K562 (cell line): ENCODE results near the gene KNL1. TPM values are rescaled to one million over a fixed set of nuclear protein-coding genes. Genes with fewer than 3 reads are reported as not detected.

ENCODE experiments used
- ATAC-seq: fragments of 200-7000 bp; cut with Tn5 transposase; 3 replicates; pipeline ENCODE4 v1.9.1; 2020; ENCODE audit warnings: moderate library complexity
- BruUV-seq: library from RNA; stranded (reverse); fragments of 400-500 nt; replicated peaks from 2 replicates; lab custom pipeline; 2021; lab: Mats Ljungman, UMichigan
- CTCF ChIA-PET: fragments of 300-600 bp; formaldehyde crosslinking; extraction: SDS; loops from one replicate; lab custom pipeline; 2021; ENCODE audit warnings: low intra/inter-chr PET ratio; lab: Yijun Ruan, JAX
- POLR2A ChIA-PET: fragments of 300-600, 350-650 bp; sonication (Branson Sonifier 250); formaldehyde crosslinking; extraction: SDS; loops from one replicate; lab custom pipeline; 2021; ENCODE audit warnings: antibody characterized with exemption, inconsistent platforms; lab: Yijun Ruan, JAX
- DNase-seq, 4 experiments: peaks; one replicate each; pipeline versions ENCODE4 v3.0.0 to v3.0.0-alpha.2; 2011 to 2018; ENCODE audit warnings: low spot score in 3 of 4, mixed read lengths in 3 of 4; ENCODE audit errors: extremely low read depth in 1 of 4
- FAIRE-seq: peaks from 2 replicates; lab custom pipeline; 2011; peaks lifted over from hg19 to GRCh38; lab: Jason Lieb, UNC
- H2AFZ ChIP-seq: 2 replicates; pipeline ENCODE4 v1.6.0; 2011; ENCODE audit warnings: low read depth, low read length, control low read depth, inconsistent platforms
- H3K27ac ChIP-seq: fragments of 200-600 bp; 3 replicates; pipeline ENCODE4 v1.8.0; 2011; ENCODE audit warnings: low read depth, mild to moderate bottlenecking, control low read depth, inconsistent platforms, low read length, moderate library complexity, mixed read lengths; ENCODE audit errors: extremely low read depth
- H3K27me3 ChIP-seq, 2 experiments: fragments of 300-600 bp in 1 of 2; 2 replicates in 1 of 2; 3 replicates in 1 of 2; pipeline versions ENCODE4 v1.6.0 to v1.8.0; 2011; ENCODE audit warnings: inconsistent platforms in 2 of 2, low read length in 2 of 2, mild to moderate bottlenecking in 1 of 2, mixed read lengths in 1 of 2, moderate library complexity in 1 of 2; ENCODE audit not compliant: control insufficient read depth in 2 of 2, insufficient read depth in 2 of 2
- H3K36me3 ChIP-seq: fragments of 300-600 bp; 3 replicates; pipeline ENCODE4 v1.8.0; 2011; ENCODE audit warnings: mild to moderate bottlenecking, low read length, inconsistent platforms; ENCODE audit not compliant: control insufficient read depth, insufficient read depth
- H3K4me1 ChIP-seq, 2 experiments: fragments of 200-600 bp in 1 of 2; replicated peaks in 1 of 2; 2 replicates in 1 of 2; 3 replicates in 1 of 2; pipeline versions ENCODE4 v1.5.1 to v1.8.0; 2011; ENCODE audit warnings: inconsistent platforms in 2 of 2, low read length in 2 of 2, mild to moderate bottlenecking in 1 of 2, mixed read lengths in 1 of 2, moderate library complexity in 1 of 2; ENCODE audit not compliant: control insufficient read depth in 2 of 2, insufficient read depth in 2 of 2
- H3K4me2 ChIP-seq: 2 replicates; pipeline ENCODE4 v1.6.1; 2011; ENCODE audit warnings: low read length, control low read depth, inconsistent platforms, mixed read lengths; ENCODE audit not compliant: insufficient read depth
- H3K4me3 ChIP-seq: fragments of 200-600 bp; sonication (generic), shearing (Covaris generic); 2 replicates; pipeline ENCODE4 v1.5.1; 2016; ENCODE audit warnings: control low read depth, inconsistent platforms
- H3K79me2 ChIP-seq: fragments of 200-600 bp; 3 replicates; pipeline ENCODE4 v1.8.0; 2011; ENCODE audit warnings: low read length, inconsistent platforms; ENCODE audit not compliant: control insufficient read depth, insufficient read depth
- H3K9ac ChIP-seq, 2 experiments: 2 replicates each; pipeline versions ENCODE4 v1.6.0 to v1.6.1; 2011; ENCODE audit warnings: low read depth in 2 of 2, low read length in 2 of 2, control low read depth in 1 of 2, inconsistent platforms in 1 of 2, mild to moderate bottlenecking in 1 of 2, mixed read lengths in 1 of 2; ENCODE audit not compliant: insufficient read depth in 1 of 2
- H3K9me1 ChIP-seq: one replicate; pipeline ENCODE4 v1.6.0; 2011; ENCODE audit warnings: inconsistent platforms, mild to moderate bottlenecking, low read length, moderate library complexity; ENCODE audit not compliant: control insufficient read depth, insufficient read depth
- H3K9me3 ChIP-seq: replicated peaks from 2 replicates; pipeline ENCODE4 v1.5.1; 2011; ENCODE audit warnings: low read depth, low read length, inconsistent platforms; ENCODE audit not compliant: control insufficient read depth, insufficient read depth
- H4K20me1 ChIP-seq: replicated peaks from 2 replicates; pipeline ENCODE4 v1.6.1; 2011; ENCODE audit warnings: low read length, inconsistent platforms, mixed read lengths; ENCODE audit not compliant: control insufficient read depth, insufficient read depth
- ARID1B ChIP-seq: fragments of 450-650 bp; IDR thresholded peaks from 2 replicates; pipeline ENCODE4 v1.6.1; 2016; ENCODE audit warnings: antibody characterized with exemption, mild to moderate bottlenecking, inconsistent platforms
- BDP1 ChIP-seq: IDR thresholded peaks from 3 replicates; pipeline ENCODE4 v1.6.1; 2011; ENCODE audit not compliant: insufficient read length, insufficient read depth
- CAMTA2 ChIP-seq: fragments of 250-450 bp; sonication (Bioruptor Pico); conservative IDR thresholded peaks from 2 replicates; pipeline ENCODE4 v1.5.1; 2022
- CBFA2T2 ChIP-seq: fragments of 450-650 bp; conservative IDR thresholded peaks from 2 replicates; pipeline ENCODE4 v1.6.1; 2017; ENCODE audit warnings: mild to moderate bottlenecking
- CBFA2T3 ChIP-seq: fragments of 450-650 bp; IDR thresholded peaks from 2 replicates; pipeline ENCODE4 v1.6.1; 2017
- CBX5 ChIP-seq: IDR thresholded peaks from 2 replicates; pipeline ENCODE4 v1.6.1; 2014; ENCODE audit warnings: low read depth, borderline replicate concordance
- CSDE1 ChIP-seq, 2 experiments: fragments of 450-650 bp; IDR thresholded peaks; 2 replicates each; pipeline ENCODE4 v1.6.1; 2016; ENCODE audit warnings: mild to moderate bottlenecking in 1 of 2
- DNMT1 ChIP-seq: fragments of 450-650 bp; IDR thresholded peaks from 2 replicates; pipeline ENCODE4 v1.6.1; 2016; ENCODE audit warnings: antibody characterized with exemption, mild to moderate bottlenecking
- ELF2 ChIP-seq: fragments of 250-450 bp; sonication (Bioruptor Pico); IDR thresholded peaks from 2 replicates; pipeline ENCODE4 v1.5.0; 2021; ENCODE audit warnings: mild to moderate bottlenecking
- ETV5 ChIP-seq: sonication (generic); formaldehyde crosslinking; IDR thresholded peaks from 2 replicates; pipeline ENCODE4 v1.4.0; 2020; ENCODE audit warnings: low read depth, mild to moderate bottlenecking, missing genetic modification reagents
- KLF6 ChIP-seq: fragments of 250-450 bp; sonication (Bioruptor Pico); IDR thresholded peaks from 2 replicates; pipeline ENCODE4 v1.4.0; 2020; ENCODE audit warnings: mild to moderate bottlenecking, moderate library complexity, borderline replicate concordance
- MYBL2 ChIP-seq, 2 experiments: fragments of 450-650 bp in 1 of 2; sonication (generic) in 1 of 2; formaldehyde crosslinking in 1 of 2; IDR thresholded peaks; 2 replicates each; pipeline versions ENCODE4 v1.6.1 to v1.8.1; 2017 to 2022; ENCODE audit warnings: borderline replicate concordance in 1 of 2, inconsistent platforms in 1 of 2, low read depth in 1 of 2, mild to moderate bottlenecking in 1 of 2, missing genetic modification reagents in 1 of 2, moderate library complexity in 1 of 2
- NFE2 ChIP-seq: IDR thresholded peaks from 2 replicates; pipeline ENCODE4 v1.6.1; 2014; ENCODE audit warnings: antibody characterized with exemption, low read depth
- RHOXF2B ChIP-seq: fragments of 250-450 bp; sonication (Bioruptor Pico); conservative IDR thresholded peaks from 2 replicates; pipeline ENCODE4 v1.5.1; 2021
- SNRNP70 ChIP-seq: fragments of 200-400 bp; formaldehyde crosslinking; optimal IDR thresholded peaks from 2 replicates; pipeline ENCODE3; 2017; ENCODE audit warnings: low read depth, low read length
- SPI1 ChIP-seq: IDR thresholded peaks from 2 replicates; pipeline ENCODE4 v1.6.1; 2011; ENCODE audit warnings: low read depth, low read length, control low read depth, borderline replicate concordance
- TARDBP ChIP-seq: fragments of 450-650 bp; IDR thresholded peaks from 2 replicates; pipeline ENCODE4 v1.6.1; 2016
- TRIM24 ChIP-seq, 2 experiments: fragments of 450-650 bp; IDR thresholded peaks; 2 replicates each; pipeline ENCODE4 v1.6.1; 2016
- ZNF253 ChIP-seq: fragments of 250-450 bp; sonication (Bioruptor Pico); conservative IDR thresholded peaks from 2 replicates; pipeline ENCODE4 v1.6.1; 2021; ENCODE audit warnings: mild to moderate bottlenecking
- ZNF3 ChIP-seq: fragments of 250-450 bp; sonication (Bioruptor Pico); IDR thresholded peaks from 2 replicates; pipeline ENCODE4 v1.5.0; 2021; ENCODE audit warnings: mild to moderate bottlenecking, moderate library complexity
- ZNF311 ChIP-seq: fragments of 250-450 bp; sonication (Bioruptor Pico); IDR thresholded peaks from 2 replicates; pipeline ENCODE4 v1.4.0; 2020; ENCODE audit warnings: mild to moderate bottlenecking, moderate library complexity
- ZNF76 ChIP-seq: fragments of 250-450 bp; sonication (Bioruptor Pico); IDR thresholded peaks from 2 replicates; pipeline ENCODE4 v1.4.0; 2020; ENCODE audit warnings: mild to moderate bottlenecking, moderate library complexity, borderline replicate concordance
- WGBS: fragments of 100-300 bp; shearing (Covaris generic); methylation state at CpG from one replicate; pipeline ENCODE4 v1.1.6; 2016; ENCODE audit warnings: low coverage, mixed read lengths; ENCODE audit not compliant: insufficient coverage; ENCODE audit errors: missing lambda C conversion rate; 5-methylcytosine and 5-hydroxymethylcytosine counted together
- in situ Hi-C: fragments of 300-500 bp; cut with MboI; formaldehyde crosslinking; loops from 4 replicates; pipeline ENCODE4 v1.15.0; 2018; ENCODE audit warnings: inconsistent platforms, mixed read lengths
- intact Hi-C: fragments of 100-400 bp; cut with micrococcal nuclease; formaldehyde crosslinking; loops from 2 replicates; pipeline ENCODE4 v1.14.2; 2022
- polyA plus RNA-seq, 8 experiments: library from polyadenylated mRNA; depleted of rRNA in 4 of 8; stranded (reverse) in 5 of 8; unstranded in 3 of 8; fragments of >200 nt; fragmentation: Nextera tagmentation in 2 of 8; fragmentation: Illumina TruSeq in 1 of 8; extraction: Ambion mirVana in 2 of 8; extraction: Trizol in 1 of 8; gene quantifications; 2 replicates each; pipeline versions ENCODE4 v1.2.1 to v1.2.3, GENCODE V29; 2011 to 2014; ENCODE audit warnings: inconsistent platforms in 1 of 8, missing spikeins in 1 of 8
- total RNA-seq, 7 experiments: library from RNA; depleted of rRNA in 6 of 7; stranded (reverse); fragments of >200 nt in 6 of 7; fragmentation: Illumina TruSeq in 2 of 7; extraction: Trizol in 2 of 7; gene quantifications; 2 replicates each; pipeline versions ENCODE4 v1.2.1 to v1.2.3, GENCODE V29; 2011 to 2021; ENCODE audit warnings: low replicate concordance in 1 of 7
- TF ChIP-seq, protein P1 (sequence below), 2 experiments: fragments of 450-650 bp; conservative IDR thresholded peaks; 2 replicates each; pipeline ENCODE4 v1.6.1; 2017; ENCODE audit warnings: mild to moderate bottlenecking in 2 of 2, moderate library complexity in 2 of 2
- TF ChIP-seq, protein P2 (sequence below): fragments of 250-450 bp; sonication (Bioruptor Pico); IDR thresholded peaks from 2 replicates; pipeline ENCODE4 v1.4.0; 2020; ENCODE audit warnings: borderline replicate concordance

The KNL1 gene
- total and polyA plus RNA-seq, 9 of the 15 experiments (the other 6 are each of a cell fraction or from before 2014, with no cell fraction given) = 14.5 to 65.4 (median 34.6) TPM

DNA sequence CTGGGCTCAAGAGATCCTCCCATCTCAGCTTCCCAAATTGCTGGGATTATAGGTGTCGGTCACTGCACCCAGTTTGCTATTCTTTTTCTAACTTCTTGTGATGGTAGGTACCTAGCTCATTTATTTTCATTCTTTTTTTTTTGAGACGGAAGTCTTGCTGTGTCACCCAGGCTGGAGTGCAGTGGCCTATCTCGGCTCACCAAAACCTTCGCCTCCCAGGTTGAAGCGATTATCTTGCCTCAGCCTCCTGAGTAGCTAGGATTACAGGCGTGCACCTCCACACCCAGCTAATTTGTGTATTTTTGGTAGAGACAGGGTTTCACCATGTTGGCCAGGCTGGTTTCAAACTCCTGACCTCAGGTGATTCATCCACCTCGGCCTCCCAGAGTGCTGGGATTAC lies 70.9 kb downstream of the KNL1 start:
- Histone ChIP-seq H3K4me3 (no peak overlapping the region), H3K9ac (no peak overlapping the region), H4K20me1 (no peaks in the 10 kb centered on the region), H3K9me1 (no peaks in the 10 kb centered on the region), H3K79me2 (no peaks in the 10 kb centered on the region), H3K27me3 (no peaks in the 10 kb centered on the region), H3K9me3 (no peaks in the 10 kb centered on the region; the same call in 1 of the 2 replicates), H3K4me1 (no peaks in the 10 kb centered on the region; a peak in 2 of 5 replicates), H2AFZ (no peak overlapping the region), H3K27ac (no peak overlapping the region), H3K36me3 (peaks cover 30% of the 10 kb centered on the region), H3K4me2 (no peak overlapping the region)
- ATAC-seq (peak; percentile 66), DNase-seq (peak in 1 of 4 experiments; percentile 38), FAIRE-seq (peak; percentile 37)
- in situ Hi-C loops (no loop called here), intact Hi-C loops (no loop called here)
- TF ChIP-seq KLF6 (CRISPR knock-in tag) (no peak), SPI1 (no peak), RHOXF2B (CRISPR knock-in tag) (no peak), ZNF311 (no peak), MYBL2 (IDR thresholded peaks at IDR 0.05; ENCODE audit: low read depth) (no peak), MYBL2 (CRISPR knock-in tag; IDR thresholded peaks at IDR 0.05; ENCODE audit: borderline replicate concordance) (no peak), ZNF3 (CRISPR knock-in tag) (no peak), CAMTA2 (no peak), ZNF253 (CRISPR knock-in tag) (no peak), NFE2 (peak; percentile 29; the same call in 1 of the 2 replicates), ELF2 (CRISPR knock-in tag) (no peak), SNRNP70 (no peak), BDP1 (no peak), DNMT1 (no peak), ZNF76 (CRISPR knock-in tag) (no peak), CBFA2T2 (0 out of 2 replicates have a peak, but pooled peaks have one; percentile 26), CSDE1 (IDR thresholded peaks at IDR 0.05) (no peak), CBX5 (no peak), ETV5 (no peak), ARID1B (peak; percentile 38; the same call in 1 of the 2 replicates), TARDBP (no peak), CBFA2T3 (peak; percentile 69), TRIM24 (IDR thresholded peaks at IDR 0.05) (peak in 1 of 2 experiments; percentile 39; a peak in 1 of 4 replicates)
- TF ChIP-seq, protein P1, sequence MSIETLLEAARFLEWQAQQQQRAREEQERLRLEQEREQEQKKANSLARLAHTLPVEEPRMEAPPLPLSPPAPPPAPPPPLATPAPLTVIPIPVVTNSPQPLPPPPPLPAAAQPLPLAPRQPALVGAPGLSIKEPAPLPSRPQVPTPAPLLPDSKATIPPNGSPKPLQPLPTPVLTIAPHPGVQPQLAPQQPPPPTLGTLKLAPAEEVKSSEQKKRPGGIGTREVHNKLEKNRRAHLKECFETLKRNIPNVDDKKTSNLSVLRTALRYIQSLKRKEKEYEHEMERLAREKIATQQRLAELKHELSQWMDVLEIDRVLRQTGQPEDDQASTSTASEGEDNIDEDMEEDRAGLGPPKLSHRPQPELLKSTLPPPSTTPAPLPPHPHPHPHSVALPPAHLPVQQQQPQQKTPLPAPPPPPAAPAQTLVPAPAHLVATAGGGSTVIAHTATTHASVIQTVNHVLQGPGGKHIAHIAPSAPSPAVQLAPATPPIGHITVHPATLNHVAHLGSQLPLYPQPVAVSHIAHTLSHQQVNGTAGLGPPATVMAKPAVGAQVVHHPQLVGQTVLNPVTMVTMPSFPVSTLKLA (conservative IDR thresholded peaks at IDR 0.05) = no peak
- TF ChIP-seq, protein P2, sequence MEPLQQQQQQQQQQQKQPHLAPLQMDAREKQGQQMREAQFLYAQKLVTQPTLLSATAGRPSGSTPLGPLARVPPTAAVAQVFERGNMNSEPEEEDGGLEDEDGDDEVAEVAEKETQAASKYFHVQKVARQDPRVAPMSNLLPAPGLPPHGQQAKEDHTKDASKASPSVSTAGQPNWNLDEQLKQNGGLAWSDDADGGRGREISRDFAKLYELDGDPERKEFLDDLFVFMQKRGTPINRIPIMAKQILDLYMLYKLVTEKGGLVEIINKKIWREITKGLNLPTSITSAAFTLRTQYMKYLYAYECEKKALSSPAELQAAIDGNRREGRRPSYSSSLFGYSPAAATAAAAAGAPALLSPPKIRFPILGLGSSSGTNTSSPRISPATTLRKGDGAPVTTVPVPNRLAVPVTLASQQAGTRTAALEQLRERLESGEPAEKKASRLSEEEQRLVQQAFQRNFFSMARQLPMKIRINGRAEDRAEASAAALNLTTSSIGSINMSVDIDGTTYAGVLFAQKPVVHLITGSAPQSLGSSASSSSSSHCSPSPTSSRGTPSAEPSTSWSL (CRISPR knock-in tag) = no peak
- CTCF ChIA-PET = no interaction called here
- BruUV-seq = no TSS peak
- 48% methylated on average over 7 of the region's 7 CpGs for WGBS
- POLR2A ChIA-PET = interaction anchor here (0.9 to 1.3 kb wide), 3 partner anchors 9 to 338 kb away, joined by 4 read pairs; no protein-coding TSS in a partner anchor
